ENCODE data around the gene KCTD19. TPM values are rescaled to one million over a fixed set of nuclear protein-coding genes. Genes with fewer than 3 reads are reported as not detected.

KCTD19 gene
- total RNA-seq, 4 donors from 2014 or later, result 0.09 TPM; not detected in 3

DNA sequence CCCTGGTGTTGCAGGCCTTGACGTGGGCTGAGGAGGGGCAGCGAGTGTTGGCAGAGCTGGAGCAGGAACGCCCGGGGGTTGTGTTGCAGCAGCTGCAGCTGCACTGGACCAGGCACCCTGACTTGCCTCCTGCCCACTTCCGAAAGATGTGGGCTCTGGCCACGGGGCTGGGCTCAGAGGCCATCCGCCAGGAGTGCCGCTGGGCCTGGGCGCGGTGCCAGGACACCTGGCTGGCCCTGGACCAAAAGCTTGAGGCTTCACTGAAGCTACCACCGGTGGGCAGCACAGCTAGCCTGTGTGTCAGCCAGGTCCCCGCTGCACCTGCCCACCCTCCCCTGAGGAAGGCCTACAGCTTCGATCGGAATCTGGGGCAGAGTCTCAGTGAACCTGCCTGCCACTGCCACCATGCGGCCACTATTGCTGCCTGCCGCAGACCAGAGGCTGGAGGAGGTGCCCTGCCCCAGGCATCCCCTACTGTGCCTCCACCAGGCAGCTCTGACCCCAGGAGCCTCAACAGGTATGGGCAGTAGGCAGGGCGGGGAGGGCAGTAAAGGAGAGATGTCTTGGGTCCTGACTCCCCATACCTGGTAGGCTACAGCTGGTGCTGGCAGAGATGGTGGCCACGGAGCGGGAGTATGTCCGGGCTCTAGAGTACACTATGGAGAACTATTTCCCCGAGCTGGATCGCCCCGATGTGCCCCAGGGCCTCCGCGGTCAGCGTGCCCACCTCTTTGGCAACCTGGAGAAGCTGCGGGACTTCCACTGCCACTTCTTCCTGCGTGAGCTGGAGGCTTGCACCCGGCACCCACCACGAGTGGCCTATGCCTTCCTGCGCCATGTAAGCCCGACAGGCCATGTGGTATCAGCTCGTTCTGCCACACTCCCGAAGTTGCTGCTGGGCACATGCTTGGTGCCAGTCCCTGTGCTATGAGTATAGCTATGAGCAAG, 41.6 kb downstream of the KCTD19 start:
- no peaks in the 10 kb centered on the region for H3K9me3 ChIP-seq
- no peak overlapping the region for H3K4me3 ChIP-seq
- intact Hi-C loops (cut with DNase I), result loop anchor here (10.0 kb wide), 1 partner anchor 130 kb away; the partner anchor contains the start of gene ZDHHC1
- TF ChIP-seq, protein P1, sequence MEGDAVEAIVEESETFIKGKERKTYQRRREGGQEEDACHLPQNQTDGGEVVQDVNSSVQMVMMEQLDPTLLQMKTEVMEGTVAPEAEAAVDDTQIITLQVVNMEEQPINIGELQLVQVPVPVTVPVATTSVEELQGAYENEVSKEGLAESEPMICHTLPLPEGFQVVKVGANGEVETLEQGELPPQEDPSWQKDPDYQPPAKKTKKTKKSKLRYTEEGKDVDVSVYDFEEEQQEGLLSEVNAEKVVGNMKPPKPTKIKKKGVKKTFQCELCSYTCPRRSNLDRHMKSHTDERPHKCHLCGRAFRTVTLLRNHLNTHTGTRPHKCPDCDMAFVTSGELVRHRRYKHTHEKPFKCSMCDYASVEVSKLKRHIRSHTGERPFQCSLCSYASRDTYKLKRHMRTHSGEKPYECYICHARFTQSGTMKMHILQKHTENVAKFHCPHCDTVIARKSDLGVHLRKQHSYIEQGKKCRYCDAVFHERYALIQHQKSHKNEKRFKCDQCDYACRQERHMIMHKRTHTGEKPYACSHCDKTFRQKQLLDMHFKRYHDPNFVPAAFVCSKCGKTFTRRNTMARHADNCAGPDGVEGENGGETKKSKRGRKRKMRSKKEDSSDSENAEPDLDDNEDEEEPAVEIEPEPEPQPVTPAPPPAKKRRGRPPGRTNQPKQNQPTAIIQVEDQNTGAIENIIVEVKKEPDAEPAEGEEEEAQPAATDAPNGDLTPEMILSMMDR (IDR thresholded peaks at IDR 0.05), result peak in 4 of 6 experiments; percentile 14 to 45 (median 22)
- TF ChIP-seq POLR2A (IDR thresholded peaks at IDR 0.05), result no peak
- peaks cover 0 to 16% (median under 1%) of the 10 kb centered on the region in 3 donors for H3K4me1 ChIP-seq
- H3K36me3 ChIP-seq, result peaks cover 0 to 10% (median 0%) of the 10 kb centered on the region in 3 donors
- H3K27ac ChIP-seq, result no peak overlapping the region
- no peaks in the 10 kb centered on the region for H3K27me3 ChIP-seq
- DNase-seq, result no peak
- 73 to 79% methylated on average over 15 to 16 of the region's 34 CpGs for WGBS, 2 donors

DNA sequence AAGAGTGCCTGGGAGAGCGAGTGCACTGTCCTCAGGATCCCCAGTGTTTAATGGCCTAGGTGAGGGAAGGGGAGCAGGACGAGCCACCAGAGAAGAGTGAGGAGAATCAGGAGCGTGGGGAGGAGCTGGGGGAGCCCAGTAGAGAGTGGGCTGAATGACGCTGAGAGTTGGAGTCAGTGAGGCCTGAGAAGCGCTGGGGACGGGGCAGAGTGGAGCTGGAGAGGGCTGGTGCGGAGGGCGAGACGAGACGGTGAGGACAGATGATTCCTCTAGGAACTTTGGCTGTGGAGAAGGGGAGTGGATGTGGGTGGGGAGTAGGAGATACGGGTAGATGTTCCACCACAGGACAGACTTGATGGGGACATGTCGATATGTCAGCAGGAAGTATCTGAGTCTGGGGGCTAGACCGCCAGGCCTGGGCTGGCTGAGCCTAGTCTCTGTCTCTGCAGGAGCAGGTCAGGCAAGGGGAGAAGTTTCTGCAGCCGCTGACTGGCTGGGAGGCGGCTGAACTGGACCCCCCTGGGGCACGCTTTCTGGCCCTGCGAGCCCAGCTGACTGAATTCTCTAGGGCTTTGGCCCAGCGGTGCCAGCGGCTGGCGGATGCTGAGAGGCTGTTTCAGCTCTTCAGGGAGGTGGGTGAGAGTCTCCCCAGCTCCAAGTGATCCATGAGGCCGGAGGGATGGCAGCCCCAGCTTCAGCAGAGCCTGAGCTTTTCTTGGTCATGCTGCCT, 42.5 kb downstream of the KCTD19 start:
- Histone ChIP-seq H3K36me3 (peaks cover 0 to 10% (median 0%) of the 10 kb centered on the region in 3 donors), H3K27me3 (no peaks in the 10 kb centered on the region), H3K4me3 (no peak overlapping the region), H3K27ac (no peak overlapping the region), H3K9me3 (no peaks in the 10 kb centered on the region), H3K4me1 (peaks cover 3 to 22% (median 9%) of the 10 kb centered on the region in 3 donors)
- no peak for DNase-seq
- intact Hi-C loops (cut with DNase I), result loop anchor here (10.0 kb wide), 1 partner anchor 131 kb away; the partner anchor contains the start of gene ZDHHC1
- 89 to 90% methylated on average over 15 to 19 of the region's 21 CpGs for WGBS, 2 donors
- TF ChIP-seq, protein P1 (IDR thresholded peaks at IDR 0.05), result no peak
- TF ChIP-seq POLR2A (IDR thresholded peaks at IDR 0.05), result no peak

DNA sequence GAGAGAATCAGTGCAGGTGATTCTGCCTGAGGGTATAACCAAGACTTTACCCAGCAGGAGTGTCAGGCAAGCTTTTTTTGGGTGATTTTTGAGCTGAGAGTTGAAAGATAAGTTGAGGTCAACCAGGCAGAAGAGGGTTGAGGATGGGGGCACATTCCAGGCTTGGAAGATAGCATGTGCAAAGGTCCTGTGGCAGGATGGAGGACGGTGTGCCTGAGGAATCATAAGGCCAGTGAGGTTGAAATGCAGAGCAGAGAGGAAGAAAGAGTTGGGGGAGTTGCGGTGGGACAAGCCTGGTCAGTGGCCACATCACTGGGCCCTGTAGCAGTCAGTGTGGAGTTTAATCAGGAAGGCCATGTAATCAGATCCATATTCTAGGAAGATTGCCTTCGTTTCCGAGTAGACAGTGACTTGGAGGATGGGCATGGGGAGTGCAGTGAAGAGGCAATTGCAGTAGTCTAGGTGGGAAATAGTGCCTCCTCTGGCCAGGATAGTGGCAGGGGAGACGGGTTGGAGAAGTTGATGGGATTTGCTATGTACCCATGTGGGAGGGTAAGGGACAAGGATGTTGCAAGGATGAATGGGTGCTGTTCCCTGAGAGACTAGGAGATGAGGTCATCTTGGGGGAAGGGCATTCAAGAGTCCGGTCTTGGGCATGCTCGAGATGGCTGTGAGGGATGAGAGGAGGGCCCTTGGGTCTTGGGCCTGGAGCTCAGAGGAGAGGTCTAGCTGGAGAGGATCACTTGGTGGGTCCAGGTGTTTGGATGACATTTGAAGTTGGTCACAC, 43.3 kb downstream of the KCTD19 start:
- no peaks in the 10 kb centered on the region for H3K9me3 ChIP-seq
- H3K36me3 ChIP-seq, result peaks cover 0 to 10% (median 0%) of the 10 kb centered on the region in 3 donors
- no peak overlapping the region for H3K4me3 ChIP-seq
- 90 to 92% methylated on average over 7 of the region's 7 CpGs for WGBS, 2 donors
- TF ChIP-seq, protein P1 (IDR thresholded peaks at IDR 0.05), result no peak
- no peak for TF ChIP-seq POLR2A (IDR thresholded peaks at IDR 0.05)
- no peak for DNase-seq
- H3K27ac ChIP-seq, result no peak overlapping the region
- intact Hi-C loops (cut with DNase I), result loop anchor here (10.0 kb wide), 1 partner anchor 132 kb away; the partner anchor contains the start of gene ZDHHC1
- H3K4me1 ChIP-seq, result peaks cover 7 to 29% (median 16%) of the 10 kb centered on the region in 3 donors
- H3K27me3 ChIP-seq, result no peaks in the 10 kb centered on the region

DNA sequence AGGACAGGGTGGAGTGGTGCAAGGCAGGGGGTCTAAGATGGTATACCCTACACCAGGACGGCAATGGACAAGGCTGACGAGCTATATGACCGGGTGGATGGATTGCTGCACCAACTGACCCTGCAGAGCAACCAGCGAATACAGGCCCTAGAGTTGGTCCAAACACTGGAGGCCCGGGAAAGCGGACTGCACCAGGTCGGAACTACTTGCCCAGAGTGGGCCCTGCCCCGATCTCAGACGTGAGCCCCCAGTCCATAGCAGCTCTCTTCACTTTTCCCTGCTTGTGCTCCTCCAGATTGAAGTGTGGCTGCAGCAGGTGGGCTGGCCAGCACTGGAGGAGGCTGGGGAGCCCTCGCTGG, 44.1 kb downstream of the KCTD19 start:
- intact Hi-C loops (cut with DNase I), result loop anchor here (10.0 kb wide), 1 partner anchor 132 kb away; the partner anchor contains the start of gene ZDHHC1
- TF ChIP-seq, protein P1 (IDR thresholded peaks at IDR 0.05), result no peak
- no peak for TF ChIP-seq POLR2A (IDR thresholded peaks at IDR 0.05)
- Histone ChIP-seq H3K9me3 (no peaks in the 10 kb centered on the region), H3K4me1 (peaks cover 15 to 37% (median 23%) of the 10 kb centered on the region in 3 donors), H3K4me3 (no peak overlapping the region), H3K27me3 (no peaks in the 10 kb centered on the region), H3K36me3 (peaks cover 0 to 11% (median 0%) of the 10 kb centered on the region in 3 donors), H3K27ac (no peak overlapping the region)
- no peak for DNase-seq
- 93 to 96% methylated on average over 4 to 9 of the region's 10 CpGs for WGBS, 2 donors

Measured in esophagus squamous epithelium (tissue), 5 donors.